HG03196 (cell line): ENCODE measurements around the gene PPARA.
A peak's percentile ranks its signal among the peaks of the same experiment; 100 is the strongest.

Experiments used
- ATAC-seq: cut with Tn5 transposase; IDR thresholded peaks from one replicate; pipeline ENCODE4 v1.9.1; 2021; ENCODE audit not compliant: unreplicated experiment

PPARA gene

GRCh38 chr22:46113910-46114517 lies 36.3 kb upstream of the PPARA start:
- no peak for ATAC-seq

DNA sequence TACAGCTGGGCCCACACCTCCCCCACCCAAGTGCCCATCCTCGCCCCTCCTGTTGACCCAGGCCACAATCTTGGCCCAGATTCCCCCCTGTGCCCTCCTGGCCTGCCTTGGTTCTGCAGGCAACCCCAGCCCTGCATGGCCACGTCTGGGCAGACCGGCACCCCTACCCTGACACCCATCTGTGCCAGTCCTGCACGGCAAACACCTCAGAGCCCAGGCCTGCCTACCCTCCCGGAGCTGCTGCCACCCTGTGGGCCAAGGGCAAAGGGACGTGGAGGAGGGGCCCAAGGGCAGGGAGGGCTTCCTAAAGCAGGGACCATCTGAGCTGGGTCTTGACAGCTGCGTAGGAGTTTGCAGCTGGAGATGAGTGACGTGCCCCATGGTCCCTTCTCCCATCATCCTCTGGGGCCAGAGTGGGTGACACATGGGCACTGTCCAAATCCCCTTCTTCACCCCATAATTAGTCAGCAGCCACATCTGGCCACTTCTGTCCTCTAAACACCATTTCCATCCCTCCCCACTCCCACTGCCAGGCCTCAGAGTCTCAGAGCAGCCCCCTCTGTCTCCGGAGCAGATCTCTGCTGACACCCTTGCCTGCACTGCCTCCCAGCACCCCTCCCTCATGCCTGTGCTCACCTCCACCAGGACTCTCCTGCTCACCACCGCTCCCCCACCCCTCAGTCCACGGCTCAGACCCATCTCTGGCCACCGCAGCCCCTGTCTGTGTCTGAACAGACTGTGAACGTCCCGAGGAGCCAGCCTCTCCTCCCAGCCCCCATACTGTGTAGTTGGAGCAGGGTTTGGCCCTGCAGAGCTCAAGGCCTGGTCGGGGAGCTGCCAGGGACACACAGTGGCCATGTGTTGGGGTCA lies 35.6 kb upstream of the PPARA start:
- no peak for ATAC-seq

DNA sequence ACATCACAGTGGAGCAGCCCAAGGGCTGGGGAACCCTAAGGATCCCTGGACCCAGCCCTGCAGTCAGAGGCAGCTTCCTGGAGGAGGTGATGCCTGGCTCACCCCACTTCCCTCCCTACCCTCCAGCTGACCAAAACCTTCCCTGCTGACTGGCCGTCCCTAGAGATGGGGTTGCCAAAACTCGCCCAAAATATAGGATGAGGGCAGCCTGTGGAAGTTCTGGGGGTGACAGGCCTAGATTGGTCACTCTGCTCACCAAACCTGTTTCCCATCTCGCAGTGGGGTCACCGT lies 35.0 kb upstream of the PPARA start:
- no peak for ATAC-seq

- ATAC-seq: no peak
Measured at GRCh38 chr22:46115755-46116490, 34.4 kb upstream of the PPARA start.

GRCh38 chr22:46116491-46116958 lies 33.8 kb upstream of the PPARA start:
- ATAC-seq: peak; percentile 44

DNA sequence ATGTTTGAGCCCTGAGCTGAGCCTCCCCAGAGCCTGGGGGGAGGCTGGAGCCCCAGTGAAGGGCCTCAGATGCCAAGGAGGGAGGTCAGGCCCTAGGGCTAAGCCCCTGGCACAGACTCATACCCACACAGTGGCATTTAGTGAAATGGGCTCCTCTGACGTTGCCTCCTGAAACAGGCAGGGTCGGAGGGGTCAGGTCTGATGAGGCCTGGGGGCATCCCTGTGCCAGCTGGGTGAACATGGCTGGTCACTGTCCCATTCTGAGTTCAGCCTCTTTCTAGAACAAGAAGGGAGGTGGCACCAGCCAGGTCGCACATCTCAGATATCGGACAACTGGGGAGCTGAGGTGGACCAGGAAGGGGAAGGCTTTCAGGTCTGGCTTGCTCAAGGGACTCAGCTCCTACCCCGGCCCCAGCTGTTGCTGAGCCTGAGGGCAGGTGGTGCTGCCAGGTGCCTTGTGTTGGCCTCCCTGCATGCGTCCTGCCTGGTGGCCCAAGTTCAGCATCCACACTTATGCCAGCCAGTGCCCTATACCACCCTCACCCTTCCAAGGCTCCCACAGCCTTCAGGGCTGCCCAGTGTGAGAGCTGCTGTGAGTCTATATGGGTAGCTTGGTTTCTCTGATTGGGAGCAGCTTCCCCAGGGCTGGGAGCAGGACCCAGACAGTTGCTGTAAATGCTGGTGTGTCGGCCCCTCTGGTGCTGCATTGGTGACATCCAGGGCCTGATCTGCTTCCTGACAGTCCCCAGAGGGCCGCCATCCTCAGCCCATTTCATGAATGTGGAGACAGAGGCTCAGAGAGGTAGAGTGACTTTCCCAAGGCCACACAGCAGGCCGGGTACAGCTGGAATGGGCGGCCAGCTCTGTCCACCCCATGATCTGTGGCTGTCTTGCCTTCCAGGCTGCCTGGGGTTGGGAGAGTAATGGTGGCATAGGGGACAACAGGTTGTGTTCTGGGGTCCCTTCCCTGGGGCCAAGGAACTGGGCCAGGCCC lies 32.8 kb upstream of the PPARA start:
- ATAC-seq: no peak

GRCh38 chr22:46119093-46119728 lies 31.1 kb upstream of the PPARA start:
- ATAC-seq: no peak

DNA sequence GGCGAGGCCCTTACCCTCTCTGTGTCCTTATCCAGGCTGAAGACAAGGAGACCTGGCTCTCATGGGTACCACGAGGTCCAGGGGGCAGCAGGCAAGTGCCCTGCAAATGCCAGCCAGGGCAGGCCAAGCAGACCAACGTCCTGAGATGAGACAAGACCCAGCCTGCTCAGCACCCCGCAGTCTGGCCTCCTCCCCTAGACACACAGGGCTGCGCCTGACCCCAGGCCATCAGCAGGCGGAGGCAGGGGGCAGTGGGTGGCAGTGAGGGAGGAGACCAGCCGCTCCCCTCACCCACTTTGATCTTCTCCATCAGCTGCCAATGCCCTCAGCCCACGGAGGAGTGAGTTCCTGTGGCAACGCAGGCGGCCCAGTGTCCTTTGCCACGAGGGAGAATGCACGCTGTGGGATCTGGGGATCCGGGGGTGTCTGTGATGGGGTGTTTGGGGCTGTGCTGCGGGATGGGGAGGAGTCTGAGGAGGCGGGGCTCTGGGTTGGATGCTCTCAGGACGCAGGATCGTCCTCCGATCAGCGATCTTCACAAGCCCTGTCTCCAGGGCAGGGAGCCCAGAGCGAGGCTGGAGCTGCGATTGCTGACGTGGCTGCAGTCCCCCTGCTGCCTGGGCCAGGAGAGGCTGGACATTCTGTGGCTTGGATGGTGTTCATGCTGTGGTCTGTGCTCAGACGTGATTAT lies 30.5 kb upstream of the PPARA start:
- no peak for ATAC-seq

- ATAC-seq: no peak
Measured at GRCh38 chr22:46120420-46120737, 29.9 kb upstream of the PPARA start.

- no peak for ATAC-seq
Measured at GRCh38 chr22:46121079-46121478, 29.2 kb upstream of the PPARA start.

DNA sequence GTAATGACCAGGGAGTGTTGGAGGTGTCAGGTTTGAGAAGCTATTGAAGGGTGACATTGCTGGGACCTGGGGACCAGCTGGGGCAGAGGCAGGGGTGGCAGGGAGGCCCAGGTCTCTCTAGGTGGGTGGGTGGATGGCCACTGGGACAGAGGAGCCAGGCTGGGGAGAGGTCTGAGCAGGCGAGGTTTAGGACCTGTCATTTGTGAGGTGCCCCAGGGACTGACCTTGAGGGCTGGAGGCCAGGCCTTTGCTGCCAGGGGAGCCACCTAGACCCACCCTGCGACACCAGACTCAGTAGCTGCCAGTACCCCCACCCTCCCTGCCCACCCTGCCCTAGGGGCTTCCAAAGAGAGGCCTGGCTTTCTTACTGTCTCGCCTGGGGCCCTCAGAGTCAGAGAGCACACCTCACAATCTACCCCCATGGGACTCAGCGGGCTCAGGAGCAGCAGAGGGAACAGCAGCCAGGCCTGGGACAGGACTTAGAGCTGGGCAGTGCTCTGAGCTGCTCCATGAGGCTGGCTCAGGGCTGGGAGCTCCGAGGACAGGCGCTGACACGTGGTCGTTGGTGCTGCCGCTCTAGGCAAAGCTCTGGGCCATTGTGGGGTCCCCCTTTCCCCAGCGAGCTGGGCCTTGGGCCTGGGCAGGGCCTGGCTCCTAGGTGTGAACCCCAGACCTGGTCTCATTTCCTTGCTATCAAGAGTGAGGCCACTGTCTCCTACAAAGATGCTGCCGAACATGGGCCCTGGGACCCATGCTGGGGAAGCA lies 28.6 kb upstream of the PPARA start:
- no peak for ATAC-seq

GRCh38 chr22:46122511-46122971 lies 27.8 kb upstream of the PPARA start:
- no peak for ATAC-seq

GRCh38 chr22:46122980-46123693 lies 27.2 kb upstream of the PPARA start:
- no peak for ATAC-seq

- ATAC-seq: no peak
Measured at GRCh38 chr22:46123694-46124382, 26.5 kb upstream of the PPARA start.

DNA sequence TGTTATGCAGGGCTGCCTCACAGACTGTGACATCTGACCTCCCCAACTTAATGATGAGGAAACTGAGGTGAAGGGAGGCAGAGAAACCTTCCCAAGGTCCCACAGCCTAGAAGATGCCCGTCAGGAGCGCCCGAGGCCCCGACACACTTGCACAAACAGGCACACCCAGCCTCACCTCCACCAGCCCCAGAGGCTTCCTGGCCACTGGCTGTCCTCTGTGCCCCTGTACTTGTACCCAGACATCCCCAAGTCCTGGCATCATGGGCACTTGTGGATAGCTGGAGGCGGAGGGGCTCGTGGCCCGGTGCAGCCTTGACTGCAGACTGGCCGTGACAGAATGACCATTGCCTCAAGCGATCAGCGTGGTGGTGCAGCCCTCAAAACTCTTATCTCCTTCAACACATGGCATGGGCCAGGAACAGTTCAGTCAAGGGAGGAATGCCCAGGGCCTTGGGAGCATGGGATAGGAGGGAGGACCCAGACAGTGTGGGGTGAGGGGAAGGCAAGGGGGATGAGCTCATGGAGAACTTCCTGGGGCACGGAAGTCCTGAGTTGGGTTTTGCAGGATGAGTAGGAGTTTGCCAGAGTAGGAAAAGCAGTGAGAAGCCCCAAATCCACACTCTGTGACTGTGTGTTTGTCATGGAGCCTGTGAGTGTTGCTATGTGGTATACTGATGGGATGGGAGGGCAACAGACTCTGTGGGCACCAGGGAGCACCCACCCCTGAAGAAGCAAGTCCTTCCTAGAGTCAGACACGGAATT lies 25.8 kb upstream of the PPARA start:
- no peak for ATAC-seq

DNA sequence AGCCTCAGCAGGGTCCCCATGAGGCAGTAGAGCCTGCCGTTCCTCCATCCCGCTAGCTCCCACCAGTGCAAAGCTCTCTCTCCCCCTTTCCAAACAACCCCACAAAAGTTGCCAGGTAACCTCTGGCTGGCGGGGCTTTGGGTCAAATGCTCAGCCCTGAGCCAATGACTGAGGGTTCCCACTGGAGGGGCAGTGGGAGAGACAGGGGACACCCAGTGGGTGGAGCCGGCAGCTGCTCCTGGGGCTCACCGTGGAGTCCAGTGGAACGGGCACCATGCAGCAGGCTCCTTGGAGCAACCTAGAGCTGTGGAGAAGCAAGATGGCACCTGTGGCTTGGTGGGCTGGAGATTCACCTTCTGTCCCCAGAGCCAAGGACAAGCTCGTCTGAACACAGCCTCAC lies 25.0 kb upstream of the PPARA start:
- ATAC-seq: no peak
